Loucy (cell line): ENCODE data around the gene MEPCE.

Experiments
- H2AFZ ChIP-seq: fragments of 200-600 bp; sonication (generic); 2 replicates; pipeline ENCODE4 v1.6.0; 2016; ENCODE audit warnings: antibody characterized with exemption, mild to moderate bottlenecking, low read length, moderate library complexity
- H3F3A ChIP-seq: fragments of 200-600 bp; 2 replicates; pipeline ENCODE4 v1.6.0; 2016; ENCODE audit warnings: antibody characterized with exemption, low read depth, mild to moderate bottlenecking
- H3K27me3 ChIP-seq: fragments of 200-600 bp; sonication (generic); 2 replicates; pipeline ENCODE4 v1.6.1; 2014; ENCODE audit warnings: low read length, mild to moderate bottlenecking; ENCODE audit not compliant: insufficient read depth, poor library complexity, severe bottlenecking
- H3K36me3 ChIP-seq: fragments of 200-600 bp; sonication (generic); 2 replicates; pipeline ENCODE4 v1.6.1; 2016; ENCODE audit warnings: low read length; ENCODE audit not compliant: insufficient read depth
- H3K4me1 ChIP-seq: fragments of 200-600 bp; sonication (generic); 2 replicates; pipeline ENCODE4 v1.5.1; 2014; ENCODE audit warnings: low read length, mild to moderate bottlenecking; ENCODE audit not compliant: insufficient read depth, poor library complexity, severe bottlenecking
- H3K4me2 ChIP-seq: fragments of 200-600 bp; sonication (generic); 2 replicates; pipeline ENCODE4 v1.6.0; 2014; ENCODE audit warnings: antibody characterized with exemption, low read length, low read depth, mild to moderate bottlenecking; ENCODE audit not compliant: poor library complexity, severe bottlenecking
- H3K4me3 ChIP-seq: fragments of 200-600 bp; sonication (generic); 2 replicates; pipeline ENCODE4 v1.5.1; 2014; ENCODE audit warnings: low read length, mild to moderate bottlenecking, mixed read lengths; ENCODE audit not compliant: poor library complexity, severe bottlenecking
- H3K79me2 ChIP-seq: fragments of 200-600 bp; sonication (generic); 2 replicates; pipeline ENCODE4 v1.6.1; 2014; ENCODE audit warnings: low read length; ENCODE audit not compliant: insufficient read depth
- H3K9ac ChIP-seq: fragments of 200-600 bp; sonication (generic); 2 replicates; pipeline ENCODE4 v1.6.0; 2014; ENCODE audit warnings: mild to moderate bottlenecking, low read depth, low read length, moderate library complexity; ENCODE audit not compliant: poor library complexity, severe bottlenecking
- H3K9me2 ChIP-seq: fragments of 200-600 bp; sonication (generic); replicated peaks from 2 replicates; pipeline ENCODE4 v1.6.1; 2016; ENCODE audit warnings: low read depth, low read length, mixed read lengths
- H3K9me3 ChIP-seq: fragments of 200-600 bp; sonication (generic); 2 replicates; pipeline ENCODE4 v1.6.1; 2014; ENCODE audit warnings: mild to moderate bottlenecking, antibody characterized with exemption, low read length, low read depth; ENCODE audit not compliant: insufficient read depth
- H4K20me1 ChIP-seq: fragments of 200-600 bp; sonication (generic); 2 replicates; pipeline ENCODE4 v1.6.0; 2014; ENCODE audit warnings: antibody characterized with exemption, low read length, mild to moderate bottlenecking; ENCODE audit not compliant: insufficient read depth, poor library complexity, severe bottlenecking
- CTCF ChIP-seq: fragments of 200-600 bp; sonication (generic); conservative IDR thresholded peaks from 2 replicates; pipeline ENCODE4 v1.5.1; 2014; ENCODE audit warnings: mild to moderate bottlenecking, antibody characterized with exemption, low read length
- EZH2phosphoT487 ChIP-seq: fragments of 200-600 bp; IDR thresholded peaks from 2 replicates; pipeline ENCODE4 v1.6.1; 2018; ENCODE audit warnings: antibody characterized with exemption, mild to moderate bottlenecking, moderate library complexity, borderline replicate concordance

MEPCE gene

GRCh38 chr7:100455206-100455605, 25.6 kb downstream of the MEPCE start:
- peaks cover 21% of the 10 kb centered on the region for H3K4me1 ChIP-seq
- no peaks in the 10 kb centered on the region for H3F3A ChIP-seq
- TF ChIP-seq CTCF (no peak), EZH2phosphoT487 (no peak)
- H2AFZ ChIP-seq, result no peak overlapping the region; the same call in 1 of the 2 replicates
- H4K20me1 ChIP-seq, result no peaks in the 10 kb centered on the region
- H3K4me3 ChIP-seq, result no peak overlapping the region
- peak overlapping the region; percentile 56 for H3K9ac ChIP-seq
- H3K27me3 ChIP-seq, result no peaks in the 10 kb centered on the region
- H3K36me3 ChIP-seq, result no peaks in the 10 kb centered on the region
- H3K9me2 ChIP-seq, result no peaks in the 10 kb centered on the region
- no peaks in the 10 kb centered on the region for H3K79me2 ChIP-seq
- no peaks in the 10 kb centered on the region for H3K9me3 ChIP-seq
- peak overlapping the region; percentile 58 for H3K4me2 ChIP-seq

- no peaks in the 10 kb centered on the region for H3K9me2 ChIP-seq
- no peaks in the 10 kb centered on the region for H3F3A ChIP-seq
- H3K27me3 ChIP-seq, result no peaks in the 10 kb centered on the region
- peaks cover 21% of the 10 kb centered on the region for H3K4me1 ChIP-seq
- H3K36me3 ChIP-seq, result no peaks in the 10 kb centered on the region
- no peak overlapping the region for H3K9ac ChIP-seq
- no peak overlapping the region for H3K4me2 ChIP-seq
- peak; percentile 35; the same call in 1 of the 2 replicates for TF ChIP-seq CTCF
- no peak for TF ChIP-seq EZH2phosphoT487
- no peaks in the 10 kb centered on the region for H4K20me1 ChIP-seq
- no peak overlapping the region for H2AFZ ChIP-seq
- H3K9me3 ChIP-seq, result no peaks in the 10 kb centered on the region
- no peak overlapping the region for H3K4me3 ChIP-seq
- H3K79me2 ChIP-seq, result no peaks in the 10 kb centered on the region
These were observed 26.9 kb downstream of the MEPCE start for GRCh38 chr7:100456562-100456961.

- Histone ChIP-seq H3K9ac (no peak overlapping the region), H3K27me3 (no peaks in the 10 kb centered on the region), H3K4me2 (no peak overlapping the region), H3K79me2 (no peaks in the 10 kb centered on the region), H3K4me1 (peaks cover 21% of the 10 kb centered on the region), H3K4me3 (no peak overlapping the region), H3F3A (no peaks in the 10 kb centered on the region), H3K9me2 (no peaks in the 10 kb centered on the region), H2AFZ (no peak overlapping the region), H4K20me1 (no peaks in the 10 kb centered on the region), H3K36me3 (no peaks in the 10 kb centered on the region), H3K9me3 (no peaks in the 10 kb centered on the region)
- TF ChIP-seq EZH2phosphoT487, result no peak
- no peak for TF ChIP-seq CTCF
These were observed 27.4 kb downstream of the MEPCE start for GRCh38 chr7:100457033-100457432.
